OCI-M1 (cell line): ENCODE results near the gene SEPTIN11.

Source experiments
- DNase-seq: peaks from one replicate; lab custom pipeline; 2025; lab: John Stamatoyannopoulos, UW

SEPTIN11 gene

GRCh38 chr4:76980261-76980660 is 30.7 kb downstream of the SEPTIN11 start:
- peak; percentile 15 for DNase-seq

- DNase-seq = peak; percentile 31
These were observed 32.1 kb downstream of the SEPTIN11 start for GRCh38 chr4:76981644-76982043.

DNA sequence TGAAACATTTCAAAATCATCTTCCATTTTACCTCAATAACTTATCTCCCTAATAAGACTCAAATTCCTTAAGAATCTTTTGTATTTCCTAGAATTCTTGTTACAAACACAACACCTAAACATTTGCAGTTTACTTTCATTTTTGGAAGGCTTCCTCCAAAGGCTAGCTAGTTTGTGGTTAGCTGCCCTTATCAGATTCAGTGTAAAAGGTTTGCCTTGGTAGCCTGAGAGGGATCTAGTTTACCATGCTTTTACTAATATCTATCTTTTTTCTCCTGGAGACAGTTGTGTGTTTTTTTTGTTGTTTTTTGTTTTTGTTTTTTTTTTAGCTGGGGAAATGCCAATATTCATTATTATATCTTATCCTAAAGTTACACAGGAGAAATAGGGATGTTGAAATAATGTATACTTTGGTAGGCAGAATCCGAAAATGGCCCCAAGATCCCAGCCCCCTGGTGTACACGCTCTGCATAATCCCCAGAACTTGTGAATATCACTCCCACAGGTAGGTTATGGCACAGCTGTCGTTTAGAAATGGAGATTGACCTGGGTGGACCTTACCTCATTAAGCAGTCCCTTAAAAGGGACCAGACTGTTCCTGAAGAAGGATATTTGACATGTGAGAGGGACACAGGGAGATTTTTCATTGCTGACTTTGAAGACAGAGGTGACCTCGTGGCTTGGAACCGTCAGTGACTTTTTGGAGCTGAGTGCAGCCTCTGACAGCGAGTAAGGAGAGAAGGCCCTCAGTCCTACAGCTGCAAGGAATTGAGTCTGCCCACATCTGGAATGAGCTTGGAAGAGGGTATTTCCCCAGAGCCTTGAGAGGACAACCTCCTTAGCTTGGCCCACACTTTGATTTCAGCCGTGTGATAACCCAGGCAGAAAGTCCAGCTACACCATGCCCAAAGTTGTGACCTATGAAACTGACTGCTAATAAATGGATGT is 33.4 kb downstream of the SEPTIN11 start:
- DNase-seq = peak; percentile 90

- peak; percentile 82 for DNase-seq
These were observed 34.6 kb downstream of the SEPTIN11 start for GRCh38 chr4:76984127-76984526.

DNA sequence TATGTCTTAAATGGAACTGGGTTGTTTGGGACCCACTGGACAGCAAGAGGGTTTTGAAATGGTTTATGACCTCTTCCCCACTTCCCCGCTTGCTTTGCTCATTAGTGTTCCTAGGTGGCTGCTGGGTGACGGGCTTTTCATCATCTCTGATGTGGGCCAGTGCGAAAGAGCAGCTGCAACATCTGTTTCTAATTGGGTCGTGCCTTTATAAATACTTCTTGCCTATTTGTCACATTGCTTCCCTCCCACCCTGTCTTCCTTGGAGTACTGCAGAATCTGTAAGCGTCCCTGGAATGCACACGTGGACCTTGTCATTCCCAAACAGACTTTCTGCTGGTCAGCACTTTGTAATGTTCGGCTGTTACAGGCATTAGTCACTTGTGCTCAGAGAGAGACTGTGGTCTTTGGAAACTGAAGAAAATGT is 35.2 kb downstream of the SEPTIN11 start:
- DNase-seq = no peak

DNA sequence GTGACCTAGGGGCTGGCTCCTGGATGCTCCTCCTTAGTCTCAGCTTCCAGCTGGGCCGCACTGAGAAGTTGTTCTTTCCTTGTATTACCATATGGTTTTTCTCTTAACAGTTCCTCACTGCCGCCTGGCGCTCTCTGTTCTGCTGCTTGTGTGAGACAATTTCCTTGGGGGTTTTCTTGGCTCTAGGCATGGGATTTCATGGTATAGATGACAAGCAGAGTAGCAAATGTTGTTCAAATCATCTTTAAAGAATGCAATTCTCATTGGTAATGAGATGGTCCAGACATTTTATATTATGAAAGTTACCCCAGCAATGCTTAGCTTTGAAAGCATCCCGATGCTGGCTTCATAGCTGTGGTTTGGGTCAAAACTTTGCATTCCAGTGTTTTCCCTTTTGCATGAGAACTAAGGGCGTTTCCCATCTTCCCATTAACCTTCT is 37.6 kb downstream of the SEPTIN11 start:
- no peak for DNase-seq

GRCh38 chr4:76987685-76988084 is 38.1 kb downstream of the SEPTIN11 start:
- no peak for DNase-seq

GRCh38 chr4:76989391-76990061 is 40.0 kb downstream of the SEPTIN11 start:
- no peak for DNase-seq

DNA sequence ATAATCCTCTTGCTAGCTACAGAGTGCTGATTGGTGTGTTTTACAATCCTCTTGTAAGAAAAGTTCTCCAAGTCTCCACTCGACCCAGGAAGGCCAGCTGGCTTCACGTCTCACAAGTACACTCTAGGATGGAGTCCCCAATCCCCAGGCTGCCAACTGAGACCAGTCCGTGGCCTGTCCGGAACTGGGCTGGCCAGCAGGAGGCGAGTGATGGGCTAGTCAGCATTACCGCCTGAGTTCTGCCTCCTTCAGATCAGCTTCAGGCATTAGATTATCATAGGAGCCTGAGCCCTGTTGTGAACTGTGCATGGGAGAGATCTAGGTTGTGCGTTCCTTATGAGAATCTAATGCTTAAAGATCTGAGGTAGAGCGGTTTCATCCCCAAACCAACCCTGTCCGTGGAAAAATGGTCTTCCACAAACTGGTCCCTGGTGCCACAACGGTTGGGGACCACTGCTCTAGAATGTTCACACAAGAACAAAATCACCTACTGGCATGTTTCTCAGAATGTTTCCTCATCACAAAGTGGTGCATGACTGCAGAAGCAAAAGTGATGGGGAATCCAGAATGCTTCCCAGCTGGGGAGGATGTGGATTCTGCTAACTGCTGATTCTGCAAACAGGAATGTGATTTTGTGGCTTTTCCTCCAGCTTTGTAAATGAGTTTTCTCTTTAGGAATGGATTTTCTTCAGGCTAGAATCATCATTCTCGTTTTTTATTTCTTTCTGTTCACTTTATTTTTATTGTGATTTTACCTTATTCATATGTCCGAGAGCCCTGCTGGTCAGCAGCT is 40.9 kb downstream of the SEPTIN11 start:
- DNase-seq = no peak

GRCh38 chr4:76991161-76991660 is 41.7 kb downstream of the SEPTIN11 start:
- DNase-seq = no peak

DNA sequence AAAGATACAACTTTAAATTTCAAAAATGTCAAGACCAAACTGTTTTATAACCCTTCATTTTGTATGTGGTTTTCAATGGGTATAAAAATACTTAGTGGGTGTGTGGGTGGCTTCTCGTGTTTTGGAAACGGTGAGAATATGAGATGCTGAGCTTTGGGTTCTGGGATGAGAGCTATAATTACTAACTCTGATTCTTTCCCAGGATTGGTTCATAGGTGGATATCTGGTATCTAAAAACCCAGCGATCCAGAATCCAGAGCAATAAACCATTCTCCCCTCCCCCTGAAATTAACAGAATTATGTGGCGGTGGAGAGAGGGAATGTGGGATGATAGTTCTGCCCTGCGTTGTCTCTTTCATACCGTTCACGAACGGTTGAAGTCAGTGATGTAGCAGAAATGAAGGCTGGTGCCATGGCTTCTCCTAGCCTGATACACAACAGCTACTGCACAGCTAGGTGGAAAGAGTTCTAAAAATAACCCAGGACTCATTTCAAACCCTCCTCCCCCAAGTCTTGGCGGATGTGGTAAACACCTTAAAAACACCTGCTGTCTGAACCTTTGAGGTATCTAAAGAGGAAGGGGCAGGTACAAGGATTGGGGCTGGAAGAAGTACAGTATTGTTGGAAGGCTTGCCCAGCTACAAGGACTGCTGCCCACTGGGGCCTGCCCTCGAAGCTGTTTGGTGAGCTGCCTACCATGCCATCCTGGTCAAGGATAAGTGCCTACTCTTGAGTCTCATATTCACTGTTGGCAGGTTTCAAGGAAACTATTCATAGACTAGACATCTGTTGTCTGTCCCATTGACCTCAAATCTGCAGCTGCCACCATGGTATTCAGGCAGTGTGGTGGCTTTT is 44.5 kb downstream of the SEPTIN11 start:
- no peak for DNase-seq

- DNase-seq = no peak
These were observed 46.2 kb downstream of the SEPTIN11 start for GRCh38 chr4:76995776-76996175.

DNA sequence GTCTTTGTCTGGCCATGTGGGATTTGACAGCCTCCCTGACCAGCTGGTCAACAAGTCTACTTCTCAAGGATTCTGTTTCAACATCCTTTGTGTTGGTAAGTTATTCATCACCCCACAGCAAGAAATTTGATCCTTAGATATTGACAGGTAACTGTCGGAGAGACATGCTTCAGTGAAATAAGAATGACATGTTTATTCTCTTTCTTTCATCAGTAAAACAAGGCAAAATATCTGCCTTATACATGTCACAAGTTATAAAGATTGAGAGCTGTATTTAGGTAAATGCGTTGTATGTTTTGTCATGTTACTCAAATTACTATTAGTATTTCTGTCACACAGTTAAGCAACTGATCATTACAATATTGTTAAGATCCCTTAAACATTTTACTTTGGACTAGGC is 46.9 kb downstream of the SEPTIN11 start:
- DNase-seq = no peak

- DNase-seq = no peak
These were observed 47.5 kb downstream of the SEPTIN11 start for GRCh38 chr4:76997077-76997476.

GRCh38 chr4:76997532-76997931 is 48.0 kb downstream of the SEPTIN11 start:
- no peak for DNase-seq

GRCh38 chr4:76998251-76998901 is 48.8 kb downstream of the SEPTIN11 start:
- DNase-seq = no peak
